ENCODE measurements around the gene ZMAT5.

GRCh38 chr22:29726106-29726505, 40.7 kb downstream of the ZMAT5 start:
- TF ChIP-seq EZH2 (IDR thresholded peaks at IDR 0.05; ENCODE audit: low read length), result no peak
- TF ChIP-seq CTCF (optimal IDR thresholded peaks at IDR 0.05 in 1 of 3, IDR thresholded peaks at IDR 0.05 in 1 of 3, conservative IDR thresholded peaks at IDR 0.05 in 1 of 3; ENCODE audit: extremely low read depth in 1 of 3, insufficient read depth in 2 of 3, low read length in 3 of 3), result no peak
